OCI-LY3 (cell line): ENCODE data around the gene MSMP.

Experiments used
- H2AFZ ChIP-seq: fragments of 200-600, 300-600 bp; shearing (Covaris generic); 2 replicates; pipeline ENCODE4 v1.6.0; 2014; ENCODE audit warnings: antibody characterized with exemption, low read depth, low read length
- H3K27ac ChIP-seq: fragments of 200-600, 300-600 bp; sonication (generic); 2 replicates; pipeline ENCODE4 v1.5.1; 2014; ENCODE audit warnings: mild to moderate bottlenecking, low read length, moderate library complexity, mixed read lengths
- H3K27me3 ChIP-seq: fragments of 200-600, 300-600 bp; sonication (generic); 2 replicates; pipeline ENCODE4 v1.6.1; 2014; ENCODE audit warnings: low read depth, low read length, mixed read lengths
- H3K36me3 ChIP-seq: fragments of 200-600, 300-600 bp; sonication (generic); replicated peaks from 2 replicates; pipeline ENCODE3; 2014; ENCODE audit warnings: low read depth, low read length, mixed read lengths
- H3K4me1 ChIP-seq: fragments of 300-600, 200-600 bp; sonication (generic); 2 replicates; pipeline ENCODE4 v1.6.1; 2014; ENCODE audit warnings: low read length, mixed read lengths
- H3K4me2 ChIP-seq: fragments of 200-600, 300-600 bp; sonication (generic); 2 replicates; pipeline ENCODE4 v1.6.1; 2014; ENCODE audit warnings: low read length, mixed read lengths
- H3K4me3 ChIP-seq: fragments of 300-600, 200-600 bp; sonication (generic); 2 replicates; pipeline ENCODE4 v1.5.1; 2014; ENCODE audit warnings: antibody characterized with exemption, mild to moderate bottlenecking, low read length, moderate library complexity
- H3K79me2 ChIP-seq: fragments of 300-600, 200-600 bp; shearing (Covaris generic); 2 replicates; pipeline ENCODE4 v1.6.1; 2014; ENCODE audit warnings: mild to moderate bottlenecking, low read length, mixed read lengths
- H3K9ac ChIP-seq: fragments of 300-600, 200-600 bp; shearing (Covaris generic); 2 replicates; pipeline ENCODE4 v1.6.0; 2014; ENCODE audit warnings: mild to moderate bottlenecking, low read length, moderate library complexity
- H3K9me3 ChIP-seq: fragments of 200-600, 300-600 bp; shearing (Covaris generic); 2 replicates; pipeline ENCODE4 v1.6.1; 2014; ENCODE audit warnings: low read length, mixed read lengths; ENCODE audit not compliant: insufficient read depth
- H4K20me1 ChIP-seq: fragments of 200-600, 300-600 bp; sonication (generic); 2 replicates; pipeline ENCODE4 v1.6.1; 2016; ENCODE audit warnings: low read length, mixed read lengths; ENCODE audit not compliant: insufficient read depth
- CTCF ChIP-seq: fragments of 200-600, 300-600 bp; sonication (generic); IDR thresholded peaks from 2 replicates; pipeline ENCODE4 v1.5.1; 2014; ENCODE audit warnings: antibody characterized with exemption, low read length, low read depth
- EZH2phosphoT487 ChIP-seq: fragments of 200-600 bp; shearing (Covaris generic); IDR thresholded peaks from 2 replicates; pipeline ENCODE4 v1.6.1; 2018; ENCODE audit warnings: antibody characterized with exemption, mixed run types, low read depth

Gene MSMP

GRCh38 chr9:35717132-35717870 is 36.8 kb downstream of the MSMP start:
- no peaks in the 10 kb centered on the region for H4K20me1 ChIP-seq

GRCh38 chr9:35716230-35716629 is 37.8 kb downstream of the MSMP start:
- Histone ChIP-seq H4K20me1 (no peaks in the 10 kb centered on the region), H3K27me3 (no peaks in the 10 kb centered on the region), H3K4me3 (no peak overlapping the region), H3K27ac (no peak overlapping the region), H3K79me2 (no peaks in the 10 kb centered on the region), H2AFZ (no peak overlapping the region), H3K4me1 (no peaks in the 10 kb centered on the region), H3K4me2 (no peak overlapping the region), H3K9ac (no peak overlapping the region), H3K36me3 (peaks cover 80% of the 10 kb centered on the region), H3K9me3 (no peaks in the 10 kb centered on the region)
- no peak for TF ChIP-seq CTCF
- TF ChIP-seq EZH2phosphoT487, result no peak

More at GRCh38 chr9:35717132-35717870, 36.8 kb downstream of the MSMP start:
- Histone ChIP-seq H3K79me2 (no peaks in the 10 kb centered on the region), H3K27me3 (no peaks in the 10 kb centered on the region), H3K4me1 (no peaks in the 10 kb centered on the region), H3K9me3 (no peaks in the 10 kb centered on the region), H3K4me3 (no peak overlapping the region), H3K27ac (no peak overlapping the region), H3K36me3 (peaks cover 84% of the 10 kb centered on the region), H3K9ac (no peak overlapping the region), H3K4me2 (no peak overlapping the region), H2AFZ (no peak overlapping the region)
- TF ChIP-seq EZH2phosphoT487, result no peak
- TF ChIP-seq CTCF, result no peak

- H3K9me3 ChIP-seq, result no peaks in the 10 kb centered on the region
- H3K27me3 ChIP-seq, result no peaks in the 10 kb centered on the region
- H3K4me3 ChIP-seq, result no peak overlapping the region
- no peaks in the 10 kb centered on the region for H4K20me1 ChIP-seq
- H3K27ac ChIP-seq, result no peak overlapping the region
- peaks cover 77% of the 10 kb centered on the region for H3K36me3 ChIP-seq
- no peaks in the 10 kb centered on the region for H3K79me2 ChIP-seq
- no peak overlapping the region for H2AFZ ChIP-seq
- H3K9ac ChIP-seq, result no peak overlapping the region
- H3K4me1 ChIP-seq, result no peaks in the 10 kb centered on the region
- H3K4me2 ChIP-seq, result no peak overlapping the region
- TF ChIP-seq EZH2phosphoT487, result no peak
- TF ChIP-seq CTCF, result no peak
Observed at GRCh38 chr9:35714579-35715252, 39.4 kb downstream of the MSMP start.

- no peaks in the 10 kb centered on the region for H3K4me1 ChIP-seq
- H3K4me2 ChIP-seq, result no peak overlapping the region
- H3K27ac ChIP-seq, result no peak overlapping the region
- H3K9ac ChIP-seq, result no peak overlapping the region
- H3K79me2 ChIP-seq, result no peaks in the 10 kb centered on the region
- H4K20me1 ChIP-seq, result no peaks in the 10 kb centered on the region
- H3K27me3 ChIP-seq, result no peaks in the 10 kb centered on the region
- H3K9me3 ChIP-seq, result no peaks in the 10 kb centered on the region
- no peak overlapping the region for H3K4me3 ChIP-seq
- TF ChIP-seq EZH2phosphoT487 (no peak), CTCF (no peak)
- peaks cover 74% of the 10 kb centered on the region for H3K36me3 ChIP-seq
- H2AFZ ChIP-seq, result no peak overlapping the region
Observed at GRCh38 chr9:35714123-35714522, 40.0 kb downstream of the MSMP start.
